Hypothalamus (tissue), 51 donors: ENCODE results near the gene RBMS3.
"Not testable (repeated sequence)": the region's sequence is repeated elsewhere in the genome, so short reads cannot be mapped to it uniquely, and the experiment has no call there.

Source experiments
- DNase-seq, 51 donors: peaks; one replicate each; lab custom pipeline; 2025; lab: John Stamatoyannopoulos, UW

Gene RBMS3

DNA sequence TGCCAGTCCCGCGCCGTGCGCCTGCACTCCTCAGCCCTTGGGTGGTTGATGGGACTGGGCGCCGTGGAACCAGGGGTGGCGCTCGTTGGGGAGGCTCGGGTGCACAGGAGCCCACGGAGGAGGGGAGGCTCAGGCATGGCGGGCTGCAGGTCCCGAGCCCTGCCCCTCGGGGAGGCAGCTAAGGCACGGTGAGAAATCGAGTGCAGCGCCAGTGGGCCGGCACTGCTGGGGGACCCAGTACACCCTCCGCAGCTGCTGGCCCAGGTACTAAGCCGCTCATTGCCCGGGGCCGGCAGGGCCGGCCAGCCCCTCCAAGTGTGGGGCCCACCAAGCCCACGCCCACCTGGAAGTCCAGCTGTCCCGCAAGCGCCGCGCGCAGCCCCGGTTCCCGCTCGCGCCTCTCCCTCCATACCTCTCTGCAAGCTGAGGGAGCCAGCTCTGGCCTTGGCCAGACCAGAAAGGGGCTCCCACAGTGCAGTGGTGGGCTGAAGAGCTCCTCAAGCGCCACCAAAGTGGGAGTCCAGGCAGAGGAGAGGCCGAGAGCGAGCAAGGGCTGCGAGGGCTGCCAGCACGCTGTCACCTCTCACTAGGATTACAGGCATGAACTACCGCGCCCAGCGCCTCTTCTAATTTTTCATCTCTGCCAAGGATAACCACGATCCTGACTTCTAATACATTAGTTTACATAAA lies 192.8 kb downstream of the RBMS3 start:
- DNase-seq = not testable (repeated sequence)

DNA sequence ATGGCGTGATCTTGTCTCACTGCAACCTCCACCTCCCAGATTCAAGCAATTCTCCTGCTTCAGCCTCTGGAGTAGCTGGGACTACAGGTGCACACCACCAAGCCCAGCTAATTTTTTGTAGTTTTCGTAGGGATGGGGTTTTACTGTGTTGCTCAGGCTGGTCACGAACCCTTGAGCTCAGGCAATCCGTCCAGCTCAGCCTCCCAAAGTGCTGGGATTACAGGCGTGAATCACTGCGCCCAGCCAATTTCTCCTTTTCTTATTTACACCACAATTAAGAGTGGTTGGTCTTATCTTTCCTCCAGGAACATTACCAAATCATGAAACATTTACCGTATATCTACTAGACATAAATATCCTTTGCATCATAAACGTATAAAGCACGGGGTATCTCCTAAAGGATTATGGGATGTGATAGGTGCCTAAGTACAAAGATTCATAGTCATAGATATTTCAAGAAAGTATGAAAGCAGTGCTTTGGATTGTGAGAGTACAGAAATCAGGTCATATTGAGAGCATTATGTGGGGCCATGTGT lies 194.5 kb downstream of the RBMS3 start:
- DNase-seq = no peak

GRCh38 chr3:29475854-29476253 lies 195.0 kb downstream of the RBMS3 start:
- no peak for DNase-seq

DNA sequence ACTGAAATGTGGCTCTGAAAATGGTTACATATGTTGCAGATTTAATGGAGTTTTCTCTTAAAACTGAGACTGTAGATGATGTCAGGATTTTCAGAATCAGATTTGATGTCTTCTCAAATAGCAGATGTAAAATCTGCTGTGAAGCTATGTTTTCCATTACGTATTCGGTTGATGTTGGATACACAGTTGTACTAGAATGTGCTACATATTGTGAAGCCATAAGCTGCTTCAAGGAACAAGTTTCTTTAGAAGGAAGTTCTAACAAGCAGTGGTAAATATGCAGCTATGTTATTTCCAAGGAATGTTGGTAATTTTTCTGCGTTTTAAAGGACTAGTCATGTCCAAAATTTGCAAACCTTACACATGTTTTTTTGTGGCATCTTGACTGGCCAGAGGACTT lies 197.7 kb downstream of the RBMS3 start:
- DNase-seq = no peak

DNA sequence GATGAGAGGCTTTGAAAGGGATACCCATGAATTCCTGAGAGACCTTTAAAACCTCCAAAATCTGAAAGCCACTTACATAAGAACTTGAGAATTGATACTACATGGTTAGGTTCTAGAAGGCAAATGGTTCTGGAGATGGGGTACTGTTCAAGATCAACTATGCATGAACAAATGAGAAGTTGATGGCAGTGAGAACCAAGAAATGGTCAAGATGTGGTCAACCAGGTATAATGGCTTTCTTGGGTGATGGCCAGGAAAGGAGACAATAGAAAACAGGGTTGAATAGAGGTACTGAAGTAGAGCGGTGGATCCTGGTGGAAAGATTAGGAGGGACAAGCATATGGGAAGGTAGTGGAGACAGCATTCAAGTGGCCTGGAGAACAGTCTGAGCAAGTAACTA lies 200.4 kb downstream of the RBMS3 start:
- DNase-seq = no peak

- DNase-seq = no peak
Measured at GRCh38 chr3:29481969-29482767, 201.3 kb downstream of the RBMS3 start.

- DNase-seq = no peak
Measured at GRCh38 chr3:29484633-29485032, 203.8 kb downstream of the RBMS3 start.

- DNase-seq = no peak
Measured at GRCh38 chr3:29486096-29486495, 205.2 kb downstream of the RBMS3 start.

- no peak for DNase-seq
Measured at GRCh38 chr3:29486917-29487316, 206.0 kb downstream of the RBMS3 start.

DNA sequence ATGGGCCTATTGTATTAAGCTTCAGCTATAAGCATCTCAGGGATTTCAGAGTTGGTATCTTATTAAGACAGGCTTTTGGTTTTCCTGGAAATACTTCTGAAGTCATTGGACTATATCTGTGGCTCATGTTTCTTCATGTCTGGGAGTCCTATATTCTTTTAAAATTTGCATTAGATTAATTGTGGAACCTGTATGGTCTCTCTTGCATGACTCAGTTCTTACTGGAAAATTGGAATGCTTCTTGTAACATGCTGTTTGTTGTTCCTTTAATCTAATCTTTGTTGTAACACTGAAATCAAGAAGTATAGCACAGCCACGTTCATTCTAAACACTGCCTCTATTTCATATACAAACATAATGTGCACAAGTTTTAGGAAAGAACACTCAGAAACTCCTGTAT lies 208.1 kb downstream of the RBMS3 start:
- no peak for DNase-seq

DNA sequence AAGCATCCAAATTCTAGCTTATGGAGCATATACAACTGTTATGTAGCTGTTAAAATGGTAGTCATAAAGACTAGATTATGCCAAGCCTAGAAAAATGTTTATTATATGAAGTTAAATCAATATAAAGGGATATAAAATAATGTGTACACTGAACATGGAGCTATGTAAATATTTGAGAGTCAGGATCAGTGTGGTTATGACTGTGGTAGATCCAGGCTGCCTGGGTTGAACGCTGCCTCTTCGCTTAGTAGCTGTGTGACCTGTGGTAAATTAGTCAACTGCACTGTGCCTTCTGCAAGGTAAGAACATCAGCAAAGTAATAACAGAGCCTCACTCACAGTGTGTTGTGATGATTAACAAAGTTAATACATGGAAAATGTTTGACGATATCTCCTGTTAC lies 212.2 kb downstream of the RBMS3 start:
- DNase-seq = no peak

- DNase-seq = no peak
Measured at GRCh38 chr3:29494305-29495036, 213.6 kb downstream of the RBMS3 start.

DNA sequence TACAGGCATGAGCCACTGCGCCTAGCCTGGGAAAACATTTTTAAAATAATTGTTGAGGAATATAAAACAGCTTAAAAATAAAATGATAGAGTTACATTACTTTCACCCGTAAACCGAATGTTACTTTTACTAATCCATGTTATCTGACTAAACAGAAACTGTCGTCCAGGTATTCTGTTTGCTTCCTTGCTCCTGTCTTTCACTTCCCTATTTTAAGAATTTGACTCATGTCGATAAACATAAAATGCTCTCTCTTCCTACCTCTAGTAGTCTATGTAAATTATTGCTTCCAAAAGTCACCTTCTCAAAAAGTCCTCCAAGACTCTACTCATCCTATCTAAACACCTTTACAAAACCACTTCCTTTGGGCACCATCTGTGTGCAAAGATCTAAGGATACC lies 216.4 kb downstream of the RBMS3 start:
- no peak for DNase-seq

DNA sequence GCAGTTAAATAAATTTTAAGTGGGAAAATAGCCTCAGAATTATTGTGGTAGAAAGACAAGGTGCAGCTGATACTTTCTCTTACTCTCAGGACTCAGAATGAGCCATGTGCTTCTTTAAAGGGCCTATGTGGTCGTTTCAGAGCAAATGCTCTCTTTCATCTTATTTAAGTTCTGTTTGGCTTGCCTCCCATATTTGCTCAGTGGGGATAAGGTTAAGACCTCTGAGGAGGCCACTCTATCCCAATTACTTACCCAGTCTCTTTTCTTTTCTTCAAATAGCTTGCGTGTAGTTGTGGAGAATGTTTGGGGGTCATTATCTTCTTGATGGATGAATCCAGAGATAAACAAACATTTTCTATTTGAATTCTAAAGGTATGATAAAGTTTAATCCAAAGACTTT lies 221.9 kb downstream of the RBMS3 start:
- no peak for DNase-seq

DNA sequence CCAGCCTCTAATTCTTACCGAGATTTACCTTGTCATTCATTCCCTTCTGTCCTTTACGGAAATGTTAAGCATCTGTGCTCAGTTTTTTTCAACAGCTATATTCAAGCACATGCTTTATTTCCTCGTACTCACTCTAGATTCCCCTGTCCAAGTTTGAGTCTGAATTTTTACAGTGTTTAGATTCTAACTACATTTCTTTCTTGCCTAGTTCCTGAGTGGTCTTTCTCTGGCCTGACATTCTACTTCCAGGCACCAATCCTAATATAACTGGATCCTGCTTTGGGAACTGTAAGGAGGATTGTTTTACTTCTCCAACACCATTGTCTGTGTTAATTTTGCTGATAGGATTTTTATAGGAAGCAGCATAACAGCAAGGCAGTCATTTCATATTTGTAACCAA lies 222.4 kb downstream of the RBMS3 start:
- no peak for DNase-seq

DNA sequence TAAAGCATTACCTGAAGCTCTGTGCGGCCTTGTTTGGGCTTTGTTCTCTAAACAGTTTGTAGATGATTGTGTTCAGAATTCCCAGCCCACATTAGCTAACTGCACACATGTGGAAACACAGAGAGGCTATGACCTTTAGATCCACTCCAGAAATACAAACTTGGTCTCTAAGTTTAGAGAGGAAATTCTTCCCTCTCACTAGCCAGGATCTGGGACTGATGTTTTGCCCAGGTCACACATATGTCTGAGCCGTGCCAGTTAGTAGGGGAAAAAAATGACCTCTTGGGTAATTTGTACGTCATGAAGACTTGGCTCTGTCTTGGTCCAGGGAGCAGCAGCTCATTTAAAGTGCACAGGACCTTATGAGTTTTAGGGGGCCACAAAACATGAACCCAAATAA lies 223.1 kb downstream of the RBMS3 start:
- no peak for DNase-seq

DNA sequence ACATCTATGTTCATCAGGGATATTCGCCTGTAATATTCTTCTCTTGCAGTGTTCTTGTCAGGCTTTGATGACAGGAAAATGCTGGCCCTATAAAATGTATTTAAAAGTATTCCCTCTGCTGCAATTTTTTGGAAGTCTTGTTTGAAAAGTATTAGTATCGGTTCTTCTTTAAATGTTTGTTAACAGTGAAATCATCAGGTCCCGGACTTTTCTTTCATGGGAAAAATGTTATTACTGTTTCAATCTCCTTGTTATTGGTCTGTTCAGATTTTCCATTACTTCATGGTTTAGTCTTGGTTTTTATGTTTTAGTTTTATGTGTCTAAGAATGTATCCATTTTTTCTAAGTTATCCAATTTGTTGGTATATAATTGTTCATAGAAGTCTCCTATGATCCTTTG lies 225.6 kb downstream of the RBMS3 start:
- no peak for DNase-seq

GRCh38 chr3:29511701-29512100 lies 230.8 kb downstream of the RBMS3 start:
- no peak for DNase-seq

DNA sequence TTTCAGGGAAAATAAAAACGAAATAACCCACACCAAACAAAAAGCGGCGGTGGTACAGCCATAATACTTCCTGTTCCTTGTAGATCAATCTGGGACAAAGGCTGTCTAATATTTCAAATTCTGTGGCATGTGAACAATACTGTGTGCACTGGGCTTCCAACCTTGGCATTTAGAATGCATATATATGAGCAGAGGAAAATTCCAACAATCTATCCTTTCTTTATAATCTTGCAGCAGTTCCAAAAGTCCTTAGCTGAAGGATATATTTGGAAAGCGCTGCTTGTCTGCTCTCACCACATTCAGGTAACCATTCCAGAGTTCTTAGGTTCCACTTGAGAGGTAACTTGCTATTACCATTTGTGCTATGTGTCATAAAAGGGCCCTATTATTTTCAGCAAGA lies 231.8 kb downstream of the RBMS3 start:
- DNase-seq = no peak

- no peak for DNase-seq
Measured at GRCh38 chr3:29513236-29513635, 232.4 kb downstream of the RBMS3 start.

DNA sequence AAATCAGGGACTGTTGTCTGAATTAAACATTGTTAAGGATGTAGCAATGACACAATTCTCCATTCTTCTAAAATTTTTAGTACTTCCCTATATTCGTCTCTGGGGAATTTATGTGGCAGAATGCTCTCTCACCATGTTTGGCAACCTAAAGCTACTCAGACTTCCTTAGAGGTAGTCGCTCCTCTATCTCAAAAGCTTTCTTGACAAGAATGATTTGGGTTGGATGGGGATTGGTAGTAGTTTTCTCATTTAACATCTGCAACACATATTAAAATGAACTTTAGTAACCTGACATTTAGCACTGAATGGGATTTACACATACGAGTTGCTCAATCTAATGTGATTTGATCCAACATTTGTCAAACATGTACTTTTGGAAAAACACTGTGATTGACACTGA lies 233.3 kb downstream of the RBMS3 start:
- DNase-seq = no peak
